Measurements from ENCODE around the gene NID1. TPM values are rescaled to one million over a fixed set of nuclear protein-coding genes. Genes with fewer than 3 reads are reported as not detected.

NID1 gene
- total RNA-seq, 4 donors from 2014 or later: 27.8 to 91.8 (median 69.4) TPM

- Histone ChIP-seq H3K4me1 (peaks cover 14 to 16% of the 10 kb centered on the region in 2 donors), H3K27ac (peak overlapping the region in 2 of 3 donors; percentile 20 to 58), H3K9me3 (no peaks in the 10 kb centered on the region), H3K36me3 (no peaks in the 10 kb centered on the region), H3K27me3 (no peaks in the 10 kb centered on the region), H3K4me3 (replicated peaks in 1 of 3) (no peak overlapping the region)
- TF ChIP-seq POLR2A (IDR thresholded peaks at IDR 0.05): no peak
- no peak for TF ChIP-seq CTCF (IDR thresholded peaks at IDR 0.05)
- no peak for DNase-seq
- 44 to 62% methylated on average over 5 of the region's 5 CpGs for WGBS, 2 donors
- intact Hi-C loops (cut with DNase I): no loop called here
Measured at GRCh38 chr1:236059011-236059410, 5.9 kb downstream of the NID1 start.

GRCh38 chr1:236058141-236058934, 6.6 kb downstream of the NID1 start:
- intact Hi-C loops (cut with DNase I): no loop called here
- peaks cover 10 to 11% of the 10 kb centered on the region in 2 donors for H3K4me1 ChIP-seq
- H3K9me3 ChIP-seq: no peaks in the 10 kb centered on the region
- H3K27me3 ChIP-seq: no peaks in the 10 kb centered on the region
- 32 to 48% methylated on average over 5 of the region's 5 CpGs for WGBS, 2 donors
- peak overlapping the region in 2 of 3 donors; percentile 20 to 58 for H3K27ac ChIP-seq
- no peaks in the 10 kb centered on the region for H3K36me3 ChIP-seq
- no peak for DNase-seq
- no peak overlapping the region for H3K4me3 ChIP-seq (replicated peaks in 1 of 3)
- no peak for TF ChIP-seq CTCF (IDR thresholded peaks at IDR 0.05)
- TF ChIP-seq POLR2A (IDR thresholded peaks at IDR 0.05): no peak

- Histone ChIP-seq H3K27ac (no peak overlapping the region), H3K27me3 (no peaks in the 10 kb centered on the region), H3K4me3 (replicated peaks in 1 of 3) (no peak overlapping the region), H3K36me3 (no peaks in the 10 kb centered on the region), H3K4me1 (peaks cover 10 to 11% of the 10 kb centered on the region in 2 donors), H3K9me3 (no peaks in the 10 kb centered on the region)
- WGBS, 2 donors: 83 to 95% methylated on average over 5 of the region's 5 CpGs
- TF ChIP-seq POLR2A (IDR thresholded peaks at IDR 0.05) (no peak), CTCF (IDR thresholded peaks at IDR 0.05) (no peak)
- no peak for DNase-seq
- intact Hi-C loops (cut with DNase I): no loop called here
Measured at GRCh38 chr1:236057546-236057945, 7.3 kb downstream of the NID1 start.

GRCh38 chr1:236052232-236052993, 12.5 kb downstream of the NID1 start:
- 49 to 58% methylated on average over 12 of the region's 12 CpGs for WGBS, 2 donors
- H3K4me1 ChIP-seq: peaks cover 0 to 5% of the 10 kb centered on the region in 2 donors
- H3K4me3 ChIP-seq (replicated peaks in 1 of 3): no peak overlapping the region
- DNase-seq: no peak
- intact Hi-C loops (cut with DNase I): no loop called here
- H3K27me3 ChIP-seq: no peaks in the 10 kb centered on the region
- H3K27ac ChIP-seq: no peak overlapping the region
- TF ChIP-seq CTCF (IDR thresholded peaks at IDR 0.05) (no peak), POLR2A (IDR thresholded peaks at IDR 0.05) (no peak)
- H3K9me3 ChIP-seq: no peaks in the 10 kb centered on the region
- no peaks in the 10 kb centered on the region for H3K36me3 ChIP-seq

Measured in thyroid gland (tissue), 4 donors.